ENCODE data around the gene CSNK2B.

- TF ChIP-seq POLR2A (IDR thresholded peaks at IDR 0.05) = no peak
- TF ChIP-seq CTCF (IDR thresholded peaks at IDR 0.05) = no peak
Measured at GRCh38 chr6:31713991-31714684, 48.3 kb downstream of the CSNK2B start.

Data from body of pancreas (tissue), 4 donors.